Glomerular endothelial cell (primary cell): ENCODE measurements around the gene PPP1R27. TPM values are rescaled to one million over a fixed set of nuclear protein-coding genes. Genes with fewer than 3 reads are reported as not detected.

Source experiments
- DNase-seq: peaks from one replicate; pipeline ENCODE4 v3.0.0-alpha.2; 2011; ENCODE audit warnings: low read depth, low spot score; ENCODE audit errors: extremely low read depth
- total RNA-seq: library from RNA; depleted of rRNA; stranded (reverse); fragments of >200 nt; gene quantifications from 2 replicates; pipeline ENCODE4 v1.2.3, GENCODE V29; 2015

Gene PPP1R27
- total RNA-seq, 1 donor from 2014 or later = not detected

GRCh38 chr17:81863123-81863675 lies 28.3 kb upstream of the PPP1R27 start:
- no peak for DNase-seq

GRCh38 chr17:81860756-81861568 lies 26.1 kb upstream of the PPP1R27 start:
- DNase-seq = peak; percentile 100

DNA sequence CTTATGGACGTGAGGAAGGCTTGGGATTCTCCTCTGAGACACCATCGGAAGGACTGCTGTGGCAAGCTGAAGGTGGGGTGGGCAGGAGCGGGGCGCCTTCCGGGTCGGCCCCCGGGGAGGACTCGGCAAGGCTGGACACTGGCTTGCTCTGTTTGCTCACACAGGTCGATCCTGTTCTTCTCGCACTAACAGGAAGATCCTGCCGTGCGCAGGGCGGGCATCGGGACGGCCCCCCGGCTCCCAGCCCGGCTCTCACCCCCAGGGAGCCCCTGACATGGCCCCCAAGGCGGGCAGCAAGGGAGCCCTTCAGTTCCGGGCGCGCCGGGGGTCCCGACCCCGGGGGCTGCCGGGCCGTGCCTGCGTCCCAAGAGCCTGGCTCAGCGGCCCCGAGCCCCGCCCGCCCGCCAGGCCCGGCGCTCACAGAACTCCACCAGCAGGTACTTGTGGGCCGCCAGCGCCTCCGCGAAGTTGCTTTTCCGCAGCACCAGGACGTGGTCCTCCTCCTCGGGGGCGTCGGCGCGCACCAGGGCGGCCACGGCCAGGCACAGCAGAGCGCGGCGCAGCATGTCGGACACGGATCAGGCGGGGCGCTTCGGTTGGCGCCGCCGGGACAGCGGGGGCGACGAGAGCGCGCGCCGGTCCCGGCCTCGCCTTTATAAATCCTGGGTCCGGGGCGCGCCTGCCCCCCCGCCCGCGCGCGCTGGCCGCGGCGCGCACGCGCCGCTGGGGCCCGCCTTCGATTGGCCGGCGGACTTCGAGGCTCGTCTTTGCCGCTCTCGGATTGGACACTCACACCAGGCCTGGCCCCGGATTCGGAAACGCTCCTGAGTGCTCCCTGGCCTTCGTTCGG lies 25.3 kb upstream of the PPP1R27 start, which contains the start of gene P4HB:
P4HB (minus strand) TSS at position 630 of the 850 bp plus-strand sequence; CDS start at position 566, 64 bp downstream.
- no peak for DNase-seq

- DNase-seq = no peak
Measured at GRCh38 chr17:81858967-81859905, 24.4 kb upstream of the PPP1R27 start.

- no peak for DNase-seq
Measured at GRCh38 chr17:81858170-81858966, 23.5 kb upstream of the PPP1R27 start.

GRCh38 chr17:81854974-81855774 lies 20.3 kb upstream of the PPP1R27 start:
- no peak for DNase-seq

GRCh38 chr17:81852237-81852636 lies 17.4 kb upstream of the PPP1R27 start:
- no peak for DNase-seq

DNA sequence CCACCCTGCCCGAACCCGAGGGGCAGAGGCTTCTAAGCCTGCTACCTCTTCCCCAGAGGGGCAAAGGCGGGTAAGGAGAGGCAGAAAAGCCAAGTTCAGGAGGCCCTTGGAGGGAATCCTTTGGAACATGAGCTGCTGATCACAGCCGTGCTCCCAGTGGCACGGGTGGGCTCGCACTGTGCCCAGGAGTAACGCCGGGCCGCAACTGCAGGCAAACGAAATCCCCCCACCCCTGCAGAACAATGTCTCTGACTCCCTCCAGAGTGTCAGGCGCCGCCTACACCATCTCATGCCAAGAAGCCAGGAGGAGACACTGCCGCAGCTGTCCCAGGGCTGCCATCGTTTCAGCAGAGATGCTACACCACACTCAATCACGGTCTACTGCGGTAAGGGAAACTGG lies 16.6 kb upstream of the PPP1R27 start:
- DNase-seq = no peak

DNA sequence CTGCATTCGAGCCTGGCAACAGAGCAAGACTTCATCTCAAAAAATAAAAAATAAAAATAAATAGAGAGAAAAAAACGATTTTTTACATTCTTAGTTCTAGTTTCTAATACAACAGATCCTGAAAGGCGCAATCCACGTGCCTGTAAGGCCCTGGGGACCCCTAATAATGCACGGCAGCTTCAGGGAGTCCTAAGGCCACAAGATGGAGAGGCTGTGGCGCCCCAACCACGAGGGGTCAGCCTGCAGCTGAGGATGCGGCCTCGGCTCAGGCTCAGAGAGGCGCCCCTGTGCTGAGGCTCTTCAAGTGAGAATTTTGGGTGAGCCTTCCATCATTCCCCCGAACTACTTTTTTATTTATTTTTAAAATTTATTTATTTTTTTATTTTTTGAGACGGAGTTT lies 14.6 kb upstream of the PPP1R27 start:
- no peak for DNase-seq

GRCh38 chr17:81846743-81847689 lies 12.2 kb upstream of the PPP1R27 start:
- no peak for DNase-seq

GRCh38 chr17:81845881-81846742 lies 11.3 kb upstream of the PPP1R27 start:
- DNase-seq = no peak

DNA sequence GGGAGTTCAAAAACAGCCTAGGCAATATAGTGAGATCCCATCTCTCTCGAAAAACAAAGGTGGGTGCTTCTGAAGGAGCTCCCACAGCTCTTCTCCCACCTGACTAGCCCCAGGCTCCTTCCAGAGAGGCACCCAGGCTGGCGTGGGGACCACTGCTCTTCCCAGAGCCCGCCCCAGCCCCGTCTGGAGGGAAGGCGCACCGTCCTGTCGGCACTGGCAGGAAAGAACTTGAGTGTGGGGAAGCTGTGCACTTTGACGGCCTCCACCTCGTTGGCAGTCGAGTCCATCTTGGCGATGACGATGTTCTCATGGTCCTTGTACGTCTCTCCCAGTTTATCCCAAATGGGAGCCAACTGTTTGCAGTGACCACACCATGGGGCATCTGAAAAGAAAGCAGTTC lies 10.5 kb upstream of the PPP1R27 start:
- DNase-seq = no peak

- no peak for DNase-seq
Measured at GRCh38 chr17:81844887-81845286, 10.0 kb upstream of the PPP1R27 start.

- no peak for DNase-seq
Measured at GRCh38 chr17:81844327-81844851, 9.5 kb upstream of the PPP1R27 start.

DNA sequence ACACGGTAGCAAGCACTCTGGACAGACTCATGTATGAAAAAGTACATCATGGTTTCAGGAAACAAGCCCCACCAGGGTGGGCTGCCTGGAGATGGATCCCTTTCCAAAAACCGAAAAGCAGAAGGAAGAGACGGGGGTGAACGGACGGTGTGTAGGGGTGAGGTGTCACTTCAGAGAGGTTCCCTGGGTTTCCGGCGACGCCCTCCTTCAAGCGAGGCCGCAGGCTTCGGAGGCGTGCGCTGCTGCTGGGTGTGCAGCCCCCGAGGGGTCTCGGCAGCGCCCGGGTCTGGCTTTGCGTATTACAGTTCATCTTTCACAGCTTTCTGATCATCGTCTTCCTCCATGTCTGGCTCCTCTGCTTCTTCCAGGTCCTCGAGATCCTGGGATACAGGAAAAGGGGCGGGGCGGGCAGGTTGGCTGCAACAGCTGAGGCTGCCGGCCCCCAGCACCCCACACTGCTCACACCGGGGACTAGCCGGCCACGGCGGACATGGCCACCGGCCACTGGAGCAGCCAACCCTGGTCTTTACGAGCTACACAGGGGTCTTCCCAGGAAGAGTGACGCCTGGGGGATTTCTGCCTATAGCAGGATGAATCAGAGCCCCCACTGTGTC lies 9.0 kb upstream of the PPP1R27 start:
- no peak for DNase-seq
